ENCODE measurements around the gene CABLES2.

GRCh38 chr20:62416651-62417637 is 9.9 kb upstream of the CABLES2 start:
- TF ChIP-seq CTCF (IDR thresholded peaks at IDR 0.05) (no peak), POLR2A (IDR thresholded peaks at IDR 0.05) (no peak)
